ENCODE measurements around the gene HACE1.

HACE1 gene

GRCh38 chr6:104684911-104685415 lies 174.8 kb downstream of the HACE1 start:
- no peak for FAIRE-seq

GRCh38 chr6:104683809-104684208 lies 175.9 kb downstream of the HACE1 start:
- no peak for FAIRE-seq

- FAIRE-seq = no peak
Observed at GRCh38 chr6:104682722-104683643, 176.7 kb downstream of the HACE1 start.

GRCh38 chr6:104680539-104680938 lies 179.2 kb downstream of the HACE1 start:
- no peak for FAIRE-seq

GRCh38 chr6:104679971-104680370 lies 179.7 kb downstream of the HACE1 start:
- no peak for FAIRE-seq

All from islet of Langerhans (tissue), 1 donor.